GM13977 (cell line): ENCODE measurements around the gene TSEN15.

Source experiments
- DNase-seq: peaks from one replicate; pipeline ENCODE4 v3.0.0; 2012; ENCODE audit warnings: low spot score
- CTCF ChIP-seq: IDR thresholded peaks from 2 replicates; pipeline ENCODE4 v1.5.1; 2012; ENCODE audit warnings: mild to moderate bottlenecking, control low read depth; ENCODE audit not compliant: insufficient read depth; ENCODE audit errors: extremely low read depth, missing control alignments
- in situ Hi-C: fragments of 300-500 bp; cut with MboI; formaldehyde crosslinking; loops from one replicate; pipeline ENCODE4 v1.12.0; 2022; ENCODE audit warnings: low sequenced_read_pairs, low pct_unique_long_range_greater_than_20kb, mixed read lengths, inconsistent platforms; ENCODE audit not compliant: unreplicated experiment

Gene TSEN15

GRCh38 chr1:184030433-184031091 lies 21.0 kb upstream of the TSEN15 start:
- in situ Hi-C loops: no loop called here
- TF ChIP-seq CTCF: no peak
- no peak for DNase-seq

- TF ChIP-seq CTCF: no peak
- in situ Hi-C loops: no loop called here
- no peak for DNase-seq
Measured at GRCh38 chr1:184031092-184031408, 20.5 kb upstream of the TSEN15 start.

GRCh38 chr1:184031409-184032107 lies 20.0 kb upstream of the TSEN15 start:
- DNase-seq: no peak
- in situ Hi-C loops: no loop called here
- TF ChIP-seq CTCF: no peak

GRCh38 chr1:184032306-184032929 lies 19.1 kb upstream of the TSEN15 start:
- in situ Hi-C loops: no loop called here
- no peak for DNase-seq
- no peak for TF ChIP-seq CTCF

GRCh38 chr1:184032930-184033418 lies 18.6 kb upstream of the TSEN15 start:
- in situ Hi-C loops: no loop called here
- no peak for DNase-seq
- TF ChIP-seq CTCF: no peak

- no peak for DNase-seq
- in situ Hi-C loops: no loop called here
- TF ChIP-seq CTCF: no peak
Measured at GRCh38 chr1:184033711-184034167, 17.8 kb upstream of the TSEN15 start.
